Loucy (cell line): Measurements from ENCODE around the gene RNU6-1.

Source experiments
- H2AFZ ChIP-seq: fragments of 200-600 bp; sonication (generic); 2 replicates; pipeline ENCODE4 v1.6.0; 2016; ENCODE audit warnings: antibody characterized with exemption, mild to moderate bottlenecking, low read length, moderate library complexity
- H3F3A ChIP-seq: fragments of 200-600 bp; 2 replicates; pipeline ENCODE4 v1.6.0; 2016; ENCODE audit warnings: antibody characterized with exemption, low read depth, mild to moderate bottlenecking
- H3K27me3 ChIP-seq: fragments of 200-600 bp; sonication (generic); 2 replicates; pipeline ENCODE4 v1.6.1; 2014; ENCODE audit warnings: low read length, mild to moderate bottlenecking; ENCODE audit not compliant: insufficient read depth, poor library complexity, severe bottlenecking
- H3K36me3 ChIP-seq: fragments of 200-600 bp; sonication (generic); 2 replicates; pipeline ENCODE4 v1.6.1; 2016; ENCODE audit warnings: low read length; ENCODE audit not compliant: insufficient read depth
- H3K4me1 ChIP-seq: fragments of 200-600 bp; sonication (generic); 2 replicates; pipeline ENCODE4 v1.5.1; 2014; ENCODE audit warnings: low read length, mild to moderate bottlenecking; ENCODE audit not compliant: insufficient read depth, poor library complexity, severe bottlenecking
- H3K4me2 ChIP-seq: fragments of 200-600 bp; sonication (generic); 2 replicates; pipeline ENCODE4 v1.6.0; 2014; ENCODE audit warnings: antibody characterized with exemption, low read length, low read depth, mild to moderate bottlenecking; ENCODE audit not compliant: poor library complexity, severe bottlenecking
- H3K4me3 ChIP-seq: fragments of 200-600 bp; sonication (generic); 2 replicates; pipeline ENCODE4 v1.5.1; 2014; ENCODE audit warnings: low read length, mild to moderate bottlenecking, mixed read lengths; ENCODE audit not compliant: poor library complexity, severe bottlenecking
- H3K79me2 ChIP-seq: fragments of 200-600 bp; sonication (generic); 2 replicates; pipeline ENCODE4 v1.6.1; 2014; ENCODE audit warnings: low read length; ENCODE audit not compliant: insufficient read depth
- H3K9ac ChIP-seq: fragments of 200-600 bp; sonication (generic); 2 replicates; pipeline ENCODE4 v1.6.0; 2014; ENCODE audit warnings: mild to moderate bottlenecking, low read depth, low read length, moderate library complexity; ENCODE audit not compliant: poor library complexity, severe bottlenecking
- H3K9me2 ChIP-seq: fragments of 200-600 bp; sonication (generic); replicated peaks from 2 replicates; pipeline ENCODE4 v1.6.1; 2016; ENCODE audit warnings: low read depth, low read length, mixed read lengths
- H3K9me3 ChIP-seq: fragments of 200-600 bp; sonication (generic); 2 replicates; pipeline ENCODE4 v1.6.1; 2014; ENCODE audit warnings: mild to moderate bottlenecking, antibody characterized with exemption, low read length, low read depth; ENCODE audit not compliant: insufficient read depth
- H4K20me1 ChIP-seq: fragments of 200-600 bp; sonication (generic); 2 replicates; pipeline ENCODE4 v1.6.0; 2014; ENCODE audit warnings: antibody characterized with exemption, low read length, mild to moderate bottlenecking; ENCODE audit not compliant: insufficient read depth, poor library complexity, severe bottlenecking
- EZH2phosphoT487 ChIP-seq: fragments of 200-600 bp; IDR thresholded peaks from 2 replicates; pipeline ENCODE4 v1.6.1; 2018; ENCODE audit warnings: antibody characterized with exemption, mild to moderate bottlenecking, moderate library complexity, borderline replicate concordance
- TF ChIP-seq, protein P1 (sequence below): fragments of 200-600 bp; sonication (generic); conservative IDR thresholded peaks from 2 replicates; pipeline ENCODE4 v1.5.1; 2014; ENCODE audit warnings: mild to moderate bottlenecking, antibody characterized with exemption, low read length

The RNU6-1 gene

GRCh38 chr15:67815036-67815592 lies 24.7 kb downstream of the RNU6-1 start:
- H4K20me1 ChIP-seq: no peaks in the 10 kb centered on the region
- peaks cover 21% of the 10 kb centered on the region for H3K4me1 ChIP-seq
- H3K79me2 ChIP-seq: no peaks in the 10 kb centered on the region
- no peaks in the 10 kb centered on the region for H3K27me3 ChIP-seq
- TF ChIP-seq, protein P1, sequence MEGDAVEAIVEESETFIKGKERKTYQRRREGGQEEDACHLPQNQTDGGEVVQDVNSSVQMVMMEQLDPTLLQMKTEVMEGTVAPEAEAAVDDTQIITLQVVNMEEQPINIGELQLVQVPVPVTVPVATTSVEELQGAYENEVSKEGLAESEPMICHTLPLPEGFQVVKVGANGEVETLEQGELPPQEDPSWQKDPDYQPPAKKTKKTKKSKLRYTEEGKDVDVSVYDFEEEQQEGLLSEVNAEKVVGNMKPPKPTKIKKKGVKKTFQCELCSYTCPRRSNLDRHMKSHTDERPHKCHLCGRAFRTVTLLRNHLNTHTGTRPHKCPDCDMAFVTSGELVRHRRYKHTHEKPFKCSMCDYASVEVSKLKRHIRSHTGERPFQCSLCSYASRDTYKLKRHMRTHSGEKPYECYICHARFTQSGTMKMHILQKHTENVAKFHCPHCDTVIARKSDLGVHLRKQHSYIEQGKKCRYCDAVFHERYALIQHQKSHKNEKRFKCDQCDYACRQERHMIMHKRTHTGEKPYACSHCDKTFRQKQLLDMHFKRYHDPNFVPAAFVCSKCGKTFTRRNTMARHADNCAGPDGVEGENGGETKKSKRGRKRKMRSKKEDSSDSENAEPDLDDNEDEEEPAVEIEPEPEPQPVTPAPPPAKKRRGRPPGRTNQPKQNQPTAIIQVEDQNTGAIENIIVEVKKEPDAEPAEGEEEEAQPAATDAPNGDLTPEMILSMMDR: no peak
- no peak for TF ChIP-seq EZH2phosphoT487
- no peak overlapping the region for H2AFZ ChIP-seq
- H3F3A ChIP-seq: no peaks in the 10 kb centered on the region
- no peak overlapping the region for H3K9ac ChIP-seq
- H3K9me3 ChIP-seq: no peaks in the 10 kb centered on the region
- H3K4me3 ChIP-seq: no peak overlapping the region
- no peaks in the 10 kb centered on the region for H3K9me2 ChIP-seq
- H3K4me2 ChIP-seq: no peak overlapping the region
- no peaks in the 10 kb centered on the region for H3K36me3 ChIP-seq

DNA sequence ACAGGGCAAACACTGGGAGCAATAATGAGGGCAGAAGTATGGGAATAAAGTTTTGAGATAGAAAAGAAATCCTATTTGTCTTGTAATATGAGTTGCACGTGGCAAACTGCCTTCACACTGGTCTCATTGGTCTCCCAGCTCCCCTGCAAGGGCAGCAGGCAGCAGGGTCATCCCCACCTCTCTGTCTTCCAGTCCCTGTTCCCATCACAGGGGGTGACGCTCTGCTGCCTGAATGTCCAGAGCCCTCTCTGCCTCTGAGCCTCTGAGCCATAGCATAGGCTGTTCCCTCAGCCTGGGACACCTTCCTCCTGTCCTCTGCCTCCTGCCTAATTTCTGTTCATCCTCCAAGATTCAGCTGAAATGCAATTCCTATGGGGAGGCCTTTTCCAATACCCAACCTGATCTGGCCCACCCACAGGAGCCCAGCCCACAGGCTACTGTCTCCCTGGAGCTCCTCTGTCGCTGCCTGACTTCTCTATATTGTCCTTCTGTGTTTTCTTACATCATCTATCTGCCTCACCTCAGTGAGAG lies 26.7 kb downstream of the RNU6-1 start:
- peak overlapping the region; percentile 65 for H3K4me2 ChIP-seq
- no peaks in the 10 kb centered on the region for H3K9me3 ChIP-seq
- H3K79me2 ChIP-seq: no peaks in the 10 kb centered on the region
- H4K20me1 ChIP-seq: no peaks in the 10 kb centered on the region
- TF ChIP-seq, protein P1: no peak
- TF ChIP-seq EZH2phosphoT487: no peak
- H3K4me1 ChIP-seq: peaks cover 21% of the 10 kb centered on the region
- peaks cover 3% of the 10 kb centered on the region; the same call in 1 of the 2 replicates for H3K36me3 ChIP-seq
- H3K9ac ChIP-seq: peak overlapping the region; percentile 26
- H3F3A ChIP-seq: no peaks in the 10 kb centered on the region
- no peaks in the 10 kb centered on the region for H3K9me2 ChIP-seq
- H3K27me3 ChIP-seq: no peaks in the 10 kb centered on the region
- H2AFZ ChIP-seq: no peak overlapping the region
- H3K4me3 ChIP-seq: peak overlapping the region; percentile 52

DNA sequence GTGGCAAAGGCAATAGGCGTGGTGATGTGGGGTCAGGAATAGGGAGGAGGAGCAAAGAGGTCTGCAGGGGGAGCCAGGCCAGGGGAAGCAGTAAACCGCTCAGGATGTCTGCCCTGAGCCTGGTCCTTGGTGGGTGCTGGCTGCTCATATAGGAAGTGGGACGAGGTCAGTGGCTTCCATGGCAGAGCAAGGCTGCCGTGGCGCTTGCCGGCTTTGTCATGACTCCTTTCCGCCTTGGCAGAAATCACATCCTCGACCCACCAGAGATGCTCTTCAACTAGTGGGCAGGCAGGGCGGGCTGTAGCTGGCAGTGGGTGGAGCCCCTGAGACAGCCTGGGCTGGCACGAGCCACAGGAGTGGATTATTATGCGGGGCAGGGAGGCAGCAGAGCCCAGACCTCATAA lies 27.6 kb downstream of the RNU6-1 start:
- Histone ChIP-seq H3K9me2 (no peaks in the 10 kb centered on the region), H3K9ac (peak overlapping the region; percentile 26), H2AFZ (no peak overlapping the region), H3K27me3 (no peaks in the 10 kb centered on the region), H3F3A (no peaks in the 10 kb centered on the region), H3K9me3 (no peaks in the 10 kb centered on the region), H3K4me2 (peak overlapping the region; percentile 65), H3K4me3 (peak overlapping the region; percentile 52), H4K20me1 (no peaks in the 10 kb centered on the region), H3K4me1 (peaks cover 21% of the 10 kb centered on the region), H3K36me3 (peaks cover 3% of the 10 kb centered on the region; the same call in 1 of the 2 replicates), H3K79me2 (no peaks in the 10 kb centered on the region)
- TF ChIP-seq, protein P1: no peak; the same call in 1 of the 2 replicates
- no peak for TF ChIP-seq EZH2phosphoT487
